Sigmoid colon (tissue), 4 donors: ENCODE data around the gene SLC6A11.

Experiments
- CTCF ChIP-seq, 4 experiments: fragments of 450-650 bp in 3 of 4; fragments of 200-600 bp in 1 of 4; IDR thresholded peaks; one replicate each; pipeline ENCODE4 v1.5.1; 2016 to 2019; ENCODE audit warnings: antibody characterized with exemption in 4 of 4, mild to moderate bottlenecking in 3 of 4, moderate library complexity in 2 of 4
- EP300 ChIP-seq, 4 donors: sonication (generic); formaldehyde crosslinking; IDR thresholded peaks; one replicate each; pipeline ENCODE4 v1.6.1; 2017; ENCODE audit warnings: antibody characterized with exemption in 4 of 4
- POLR2A ChIP-seq, 2 donors: fragments of 450-650 bp; IDR thresholded peaks; one replicate each; pipeline ENCODE4 v1.6.1; 2016; ENCODE audit warnings: antibody characterized with exemption in 2 of 2, mild to moderate bottlenecking in 2 of 2, moderate library complexity in 2 of 2
- POLR2AphosphoS5 ChIP-seq, 4 donors: sonication (generic); formaldehyde crosslinking; IDR thresholded peaks; one replicate each; pipeline ENCODE4 v1.6.1; 2017; ENCODE audit warnings: antibody characterized with exemption in 4 of 4

- TF ChIP-seq POLR2AphosphoS5 (IDR thresholded peaks at IDR 0.05) (no peak), POLR2A (IDR thresholded peaks at IDR 0.05) (no peak), CTCF (IDR thresholded peaks at IDR 0.05) (no peak), EP300 (IDR thresholded peaks at IDR 0.05) (no peak)
Observed at GRCh38 chr3:10957976-10958749, 142.1 kb downstream of the SLC6A11 start.
